SK-N-SH (cell line): ENCODE measurements around the gene B3GNT7. TPM values are rescaled to one million over a fixed set of nuclear protein-coding genes. Genes with fewer than 3 reads are reported as not detected.

ENCODE experiments used
- CTCF ChIA-PET: fragments of 300-600, 350-600 bp; formaldehyde crosslinking; extraction: SDS; loops from one replicate; lab custom pipeline; 2021; lab: Yijun Ruan, JAX
- POLR2A ChIA-PET: fragments of 350-600 bp; sonication (Branson Sonifier 250); formaldehyde crosslinking; extraction: SDS; loops from one replicate; lab custom pipeline; 2020; ENCODE audit warnings: antibody characterized with exemption, inconsistent platforms; lab: Yijun Ruan, JAX
- DNase-seq: peaks from one replicate; pipeline ENCODE4 v3.0.0; 2012
- H2AFZ ChIP-seq: fragments of 200-600 bp; sonication (generic); 2 replicates; pipeline ENCODE4 v1.8.1; 2016; ENCODE audit warnings: antibody characterized with exemption, mild to moderate bottlenecking, low read depth
- H3F3A ChIP-seq: fragments of 200-600 bp; sonication (generic); replicated peaks from 2 replicates; pipeline ENCODE3; 2016; ENCODE audit warnings: antibody characterized with exemption, mild to moderate bottlenecking; ENCODE audit not compliant: insufficient read depth
- H3K27ac ChIP-seq, 2 experiments: fragments of 200-500 bp in 1 of 2; fragments of 200-600 bp in 1 of 2; sonication (Bioruptor generic) in 1 of 2; sonication (generic), shearing (Covaris generic) in 1 of 2; 2 replicates each; pipeline versions ENCODE4 v1.5.1 to v1.6.1; 2014 to 2016; ENCODE audit warnings: low read depth in 2 of 2, inconsistent platforms in 1 of 2, low read length in 1 of 2, mild to moderate bottlenecking in 1 of 2, mixed read lengths in 1 of 2
- H3K27me3 ChIP-seq: fragments of 200-600 bp; sonication (generic), shearing (Covaris generic); 2 replicates; pipeline ENCODE4 v1.6.1; 2016; ENCODE audit warnings: mixed run types; ENCODE audit not compliant: insufficient read depth
- H3K36me3 ChIP-seq, 2 experiments: fragments of 200-500 bp in 1 of 2; fragments of 200-600 bp in 1 of 2; sonication (Bioruptor generic) in 1 of 2; sonication (generic) in 1 of 2; replicated peaks in 1 of 2; 2 replicates each; pipeline versions ENCODE3 to v1.5.1; 2014 to 2016; ENCODE audit warnings: low read length in 1 of 2, mild to moderate bottlenecking in 1 of 2; ENCODE audit not compliant: insufficient read depth in 2 of 2, control insufficient read depth in 1 of 2
- H3K4me1 ChIP-seq, 2 experiments: fragments of 200-500 bp in 1 of 2; fragments of 200-600 bp in 1 of 2; sonication (Bioruptor generic) in 1 of 2; sonication (generic), shearing (Covaris generic) in 1 of 2; 2 replicates each; pipeline versions ENCODE4 v1.5.1 to v1.6.1; 2014 to 2016; ENCODE audit warnings: low read depth in 1 of 2, low read length in 1 of 2, mixed run types in 1 of 2; ENCODE audit not compliant: insufficient read depth in 2 of 2, control insufficient read depth in 1 of 2
- H3K4me2 ChIP-seq: fragments of 200-600 bp; sonication (generic), shearing (Covaris generic); 2 replicates; pipeline ENCODE4 v1.6.1; 2017; ENCODE audit warnings: mixed run types
- H3K4me3 ChIP-seq, 2 experiments: fragments of 200-500 bp in 1 of 2; fragments of 200-600 bp in 1 of 2; sonication (Bioruptor generic) in 1 of 2; sonication (generic), shearing (Covaris generic) in 1 of 2; 2 replicates each; pipeline versions ENCODE4 v1.5.1 to v1.8.1; 2014 to 2016; ENCODE audit warnings: low read depth in 2 of 2, inconsistent platforms in 1 of 2, low read length in 1 of 2, mild to moderate bottlenecking in 1 of 2, mixed read lengths in 1 of 2, moderate library complexity in 1 of 2
- H3K79me2 ChIP-seq: fragments of 200-600 bp; sonication (generic); 2 replicates; pipeline ENCODE4 v1.8.1; 2017; ENCODE audit warnings: mild to moderate bottlenecking; ENCODE audit not compliant: insufficient read depth
- H3K9ac ChIP-seq: fragments of 200-600 bp; sonication (generic); 2 replicates; pipeline ENCODE4 v1.6.1; 2017; ENCODE audit warnings: mixed run types
- H3K9me2 ChIP-seq: fragments of 200-600 bp; sonication (generic); 2 replicates; pipeline ENCODE4 v1.6.1; 2017; ENCODE audit warnings: mixed run types
- H3K9me3 ChIP-seq: fragments of 200-600 bp; sonication (generic); 2 replicates; pipeline ENCODE4 v1.6.1; 2017; ENCODE audit warnings: mixed run types, mild to moderate bottlenecking, moderate library complexity
- H4K20me1 ChIP-seq: fragments of 200-600 bp; sonication (generic); 2 replicates; pipeline ENCODE4 v1.6.1; 2017; ENCODE audit warnings: mild to moderate bottlenecking, mixed run types; ENCODE audit not compliant: insufficient read depth
- FOSL2 ChIP-seq: IDR thresholded peaks from 2 replicates; pipeline ENCODE4 v1.4.0; 2012; ENCODE audit warnings: low read depth, mild to moderate bottlenecking, moderate library complexity, borderline replicate concordance
- GABPA ChIP-seq: IDR thresholded peaks from 2 replicates; pipeline ENCODE4 v1.4.0; 2012; ENCODE audit warnings: low read depth, mild to moderate bottlenecking
- MEF2A ChIP-seq: IDR thresholded peaks from 2 replicates; pipeline ENCODE4 v1.4.0; 2012; ENCODE audit warnings: low read depth, borderline replicate concordance
- SIN3A ChIP-seq: IDR thresholded peaks from 2 replicates; pipeline ENCODE4 v1.6.1; 2012; ENCODE audit warnings: low read depth, mild to moderate bottlenecking, low read length, moderate library complexity, borderline replicate concordance
- SMC3 ChIP-seq: IDR thresholded peaks from 2 replicates; pipeline ENCODE4 v1.6.1; 2012; ENCODE audit warnings: low read depth, low read length, improper control_type of control experiment
- TAF1 ChIP-seq: IDR thresholded peaks from 2 replicates; pipeline ENCODE4 v1.6.1; 2012; ENCODE audit warnings: low read depth, mild to moderate bottlenecking, low read length, moderate library complexity, borderline replicate concordance
- TCF12 ChIP-seq: IDR thresholded peaks from 2 replicates; pipeline ENCODE4 v1.4.0; 2012
- WGBS: methylation state at CpG from one replicate; pipeline ENCODE4 v1.1.6; 2017; ENCODE audit warnings: low lambda C conversion rate; 5-methylcytosine and 5-hydroxymethylcytosine counted together
- polyA plus RNA-seq, 3 experiments: library from polyadenylated mRNA; depleted of rRNA; stranded (reverse); fragments of >200 nt; gene quantifications; 2 replicates each; pipeline ENCODE4 v1.2.3, GENCODE V29; 2012
- TF ChIP-seq, protein P1 (sequence below): fragments of 200-600 bp; sonication (generic); IDR thresholded peaks from 2 replicates; pipeline ENCODE4 v1.6.1; 2017; ENCODE audit warnings: antibody characterized with exemption, mild to moderate bottlenecking, moderate library complexity

Gene B3GNT7
- polyA plus RNA-seq, 1 of the 3 experiments (the other 2 are of a cell fraction), result 0.12 TPM

DNA sequence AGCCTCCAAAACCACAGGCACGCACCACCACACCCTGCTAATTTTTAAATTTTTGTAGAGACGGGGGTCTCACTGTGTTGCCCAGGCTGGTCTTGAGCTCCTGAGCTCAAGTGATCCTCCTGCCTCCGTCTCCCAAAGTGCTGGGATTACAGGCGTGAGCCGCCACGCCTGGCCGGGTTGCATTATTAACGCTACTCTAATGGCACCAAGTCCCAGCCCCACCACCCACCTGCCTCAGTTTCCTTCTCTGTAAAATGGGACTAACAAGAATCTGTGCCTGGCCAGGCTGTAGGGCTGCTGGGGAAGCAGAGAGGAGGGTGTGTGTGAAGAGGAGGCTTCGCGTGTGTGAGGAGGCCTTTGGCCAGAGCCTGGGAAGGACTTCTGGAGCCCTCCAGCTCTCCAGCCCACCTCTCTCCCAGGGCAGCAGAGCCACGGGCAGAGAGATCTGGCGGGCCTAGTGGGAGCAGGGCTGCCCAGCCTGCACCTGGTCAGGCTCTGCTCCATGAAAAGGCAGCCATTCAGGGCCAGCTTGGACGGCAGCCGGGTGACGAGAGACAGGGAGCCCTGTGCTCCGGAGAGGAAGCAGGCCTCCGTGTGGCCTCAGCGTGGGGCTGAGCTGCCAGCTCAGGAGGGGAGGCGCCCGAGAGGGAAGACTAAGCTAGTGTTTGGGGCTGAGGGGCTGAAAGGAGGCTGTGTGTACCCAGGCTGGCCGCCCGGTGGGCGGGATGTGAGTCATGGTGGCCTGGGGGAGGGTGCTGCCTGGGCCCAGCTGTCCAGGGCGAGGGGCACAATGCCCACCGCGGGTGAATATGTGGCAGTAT is 7.4 kb upstream of the B3GNT7 start:
- Histone ChIP-seq H3K4me2 (peak overlapping the region; percentile 50; the same call in 1 of the 2 replicates), H4K20me1 (no peaks in the 10 kb centered on the region), H3K27ac (peak overlapping the region; percentile 16 to 32; a peak in 2 of 4 replicates), H3K79me2 (no peaks in the 10 kb centered on the region), H3K9me2 (no peaks in the 10 kb centered on the region), H3F3A (no peaks in the 10 kb centered on the region), H2AFZ (0 out of 2 replicates have a peak overlapping the region, but pooled peaks have one; percentile 32), H3K9ac (peak overlapping the region; percentile 31; the same call in 1 of the 2 replicates), H3K9me3 (peaks cover 7% of the 10 kb centered on the region; the same call in 1 of the 2 replicates), H3K27me3 (no peaks in the 10 kb centered on the region), H3K36me3 (no peaks in the 10 kb centered on the region), H3K4me3 (no peak overlapping the region), H3K4me1 (peaks cover 6 to 34% of the 10 kb centered on the region in 2 experiments; a peak in 2 of 4 replicates)
- POLR2A ChIA-PET, result interaction anchor here (1.2 kb wide), 1 partner anchor 23 kb away, joined by 4 read pairs; no protein-coding TSS in a partner anchor
- DNase-seq, result peak; percentile 70
- 67% methylated on average over 21 of the region's 26 CpGs for WGBS
- CTCF ChIA-PET, result interaction anchor here (0.8 to 3.5 kb wide), 4 partner anchors 12 to 91 kb away, joined by 3 to 14 read pairs (median 4); no protein-coding TSS in a partner anchor
- TF ChIP-seq FOSL2 (peak; percentile 44; the same call in 1 of the 2 replicates), TCF12 (peak; percentile 37; the same call in 1 of the 2 replicates), SMC3 (no peak), MEF2A (no peak), GABPA (no peak), SIN3A (no peak)
- TF ChIP-seq, protein P1, sequence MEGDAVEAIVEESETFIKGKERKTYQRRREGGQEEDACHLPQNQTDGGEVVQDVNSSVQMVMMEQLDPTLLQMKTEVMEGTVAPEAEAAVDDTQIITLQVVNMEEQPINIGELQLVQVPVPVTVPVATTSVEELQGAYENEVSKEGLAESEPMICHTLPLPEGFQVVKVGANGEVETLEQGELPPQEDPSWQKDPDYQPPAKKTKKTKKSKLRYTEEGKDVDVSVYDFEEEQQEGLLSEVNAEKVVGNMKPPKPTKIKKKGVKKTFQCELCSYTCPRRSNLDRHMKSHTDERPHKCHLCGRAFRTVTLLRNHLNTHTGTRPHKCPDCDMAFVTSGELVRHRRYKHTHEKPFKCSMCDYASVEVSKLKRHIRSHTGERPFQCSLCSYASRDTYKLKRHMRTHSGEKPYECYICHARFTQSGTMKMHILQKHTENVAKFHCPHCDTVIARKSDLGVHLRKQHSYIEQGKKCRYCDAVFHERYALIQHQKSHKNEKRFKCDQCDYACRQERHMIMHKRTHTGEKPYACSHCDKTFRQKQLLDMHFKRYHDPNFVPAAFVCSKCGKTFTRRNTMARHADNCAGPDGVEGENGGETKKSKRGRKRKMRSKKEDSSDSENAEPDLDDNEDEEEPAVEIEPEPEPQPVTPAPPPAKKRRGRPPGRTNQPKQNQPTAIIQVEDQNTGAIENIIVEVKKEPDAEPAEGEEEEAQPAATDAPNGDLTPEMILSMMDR, result no peak

DNA sequence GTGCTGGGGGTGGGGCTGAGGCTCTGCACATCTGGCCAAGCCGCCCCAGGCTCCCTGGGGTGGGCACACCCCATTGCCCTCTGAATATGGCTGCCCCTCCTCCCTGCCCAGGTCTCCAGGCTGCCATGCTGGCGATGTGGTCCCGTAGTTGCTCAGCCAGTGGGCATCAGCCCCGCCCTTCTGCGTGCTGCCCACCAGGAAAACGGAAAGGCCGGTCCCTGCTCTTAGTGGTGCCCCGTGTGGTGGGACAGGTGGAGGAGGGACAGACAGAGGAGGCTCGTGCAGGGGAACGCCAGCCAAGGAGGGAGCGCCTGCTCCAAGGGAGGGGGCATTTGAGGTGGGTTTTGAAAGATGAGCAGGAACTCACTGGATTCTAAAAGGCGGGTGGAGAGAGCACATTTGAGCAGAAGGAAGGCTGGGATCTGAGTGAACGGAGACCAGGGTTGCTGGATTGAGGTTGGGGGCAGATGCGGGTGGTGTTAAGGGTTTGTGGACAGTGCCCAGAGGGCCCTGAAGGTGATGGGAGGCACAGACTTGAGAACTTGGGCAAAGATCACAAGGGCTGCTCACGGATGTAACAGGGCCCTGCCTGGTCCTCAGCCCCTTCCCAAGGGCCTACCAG is 6.7 kb upstream of the B3GNT7 start:
- no peaks in the 10 kb centered on the region for H3K9me2 ChIP-seq
- DNase-seq, result peak; percentile 36
- no peaks in the 10 kb centered on the region for H3K79me2 ChIP-seq
- WGBS, result 95% methylated on average over 10 of the region's 15 CpGs
- no peak for TF ChIP-seq TAF1
- peaks cover 7% of the 10 kb centered on the region; the same call in 1 of the 2 replicates for H3K9me3 ChIP-seq
- ChIA-PET CTCF (interaction anchor here (0.8 to 3.5 kb wide), 4 partner anchors 11 to 92 kb away, joined by 3 to 14 read pairs (median 4); no protein-coding TSS in a partner anchor), POLR2A (interaction anchor here (1.2 kb wide), 1 partner anchor 23 kb away, joined by 4 read pairs; no protein-coding TSS in a partner anchor)
- H3K27ac ChIP-seq, result peak overlapping the region in 1 of 2 experiments; percentile 32; a peak in 1 of 4 replicates
- no peak overlapping the region for H3K9ac ChIP-seq
- H4K20me1 ChIP-seq, result no peaks in the 10 kb centered on the region
- H3K4me1 ChIP-seq, result peaks cover 6 to 36% of the 10 kb centered on the region in 2 experiments; a peak in 2 of 4 replicates
- H3K27me3 ChIP-seq, result no peaks in the 10 kb centered on the region
- no peaks in the 10 kb centered on the region for H3K36me3 ChIP-seq
- H3K4me2 ChIP-seq, result peak overlapping the region; percentile 50; the same call in 1 of the 2 replicates
- no peaks in the 10 kb centered on the region for H3F3A ChIP-seq
- no peak overlapping the region for H2AFZ ChIP-seq
- no peak overlapping the region for H3K4me3 ChIP-seq
